GM23248 (cell line): ENCODE measurements around the gene SLC7A10.

ENCODE experiments used
- EZH2 ChIP-seq: fragments of 200-600 bp; sonication (generic); IDR thresholded peaks from 2 replicates; pipeline ENCODE4 v1.6.1; 2018; ENCODE audit warnings: antibody characterized with exemption, mild to moderate bottlenecking; ENCODE audit not compliant: insufficient read depth, poor library complexity, severe bottlenecking
- EZH2phosphoT487 ChIP-seq: fragments of 200-600 bp; sonication (generic); IDR thresholded peaks from 2 replicates; pipeline ENCODE4 v1.6.1; 2018; ENCODE audit warnings: antibody characterized with exemption, moderate library complexity, mild to moderate bottlenecking, low read depth; ENCODE audit not compliant: insufficient read depth

GRCh38 chr19:33220735-33221134, 4.9 kb downstream of the SLC7A10 start:
- no peak for TF ChIP-seq EZH2
- TF ChIP-seq EZH2phosphoT487 = no peak
